ENCODE results near the gene CPA4. TPM values are rescaled to one million over a fixed set of nuclear protein-coding genes. Genes with fewer than 3 reads are reported as not detected.
A peak's percentile ranks its signal among the peaks of the same experiment; 100 is the strongest.

The CPA4 gene
- total and polyA plus RNA-seq, 2 of the 13 experiments (the other 11 are each of a cell fraction or from before 2014, with no cell fraction given) = 0.20 to 0.22 TPM

DNA sequence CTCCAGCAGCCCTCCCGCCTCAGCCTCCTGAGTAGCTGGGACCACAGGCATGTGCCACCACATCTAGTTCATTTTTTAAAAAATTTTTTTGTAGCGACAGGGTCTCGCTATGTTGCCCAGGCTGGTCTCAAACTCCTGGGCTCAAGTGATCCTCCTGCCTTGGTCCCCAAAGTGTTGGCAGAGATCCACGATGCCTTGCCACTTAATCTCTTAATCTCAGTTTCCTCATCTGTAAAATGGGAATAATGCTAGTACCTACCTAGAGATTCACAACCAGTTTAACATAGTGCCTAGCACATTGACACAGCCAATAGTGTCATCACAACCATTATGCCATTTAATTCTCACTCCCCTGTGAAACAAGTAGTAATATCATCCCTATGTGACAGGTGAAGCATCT, 4.8 kb upstream of the CPA4 start:
- Histone ChIP-seq H2AFZ (ENCODE audit: low read length) (no peak overlapping the region), H3K4me2 (ENCODE audit: low read depth, low read length) (no peak overlapping the region), H4K20me1 (ENCODE audit: insufficient read depth, low read length) (no peaks in the 10 kb centered on the region), H3K36me3 (replicated peaks in 1 of 2; ENCODE audit: control insufficient read depth in 1 of 2, insufficient read depth in 2 of 2, low read length in 2 of 2) (no peaks in the 10 kb centered on the region), H3K9me3 (ENCODE audit: low read length) (no peaks in the 10 kb centered on the region), H3K4me3 (replicated peaks in 1 of 3; ENCODE audit: insufficient read depth in 1 of 3, low read depth in 2 of 3, low read length in 3 of 3) (no peak overlapping the region), H3K79me2 (ENCODE audit: insufficient read depth, low read length) (no peaks in the 10 kb centered on the region), H3K4me1 (ENCODE audit: insufficient read depth, low read length) (peaks cover 7% of the 10 kb centered on the region), H3K27ac (ENCODE audit: extremely low read length, insufficient read depth, low read length) (no peak overlapping the region), H3K9ac (ENCODE audit: insufficient read depth, low read depth, low read length) (no peak overlapping the region), H3K27me3 (ENCODE audit: control insufficient read depth in 1 of 2, insufficient read depth in 2 of 2, low read length in 2 of 2) (peaks cover 0 to 6% of the 10 kb centered on the region in 2 experiments; a peak in 3 of 5 replicates)
- CTCF ChIA-PET (ENCODE audit: low intra/inter-chr PET ratio, low total read pairs) = no interaction called here
- intact Hi-C loops (cut with micrococcal nuclease; ENCODE audit: unreplicated experiment) = no loop called here
- no peak for FAIRE-seq
- POLR2A ChIA-PET = no interaction called here
- TF ChIP-seq, protein P1, sequence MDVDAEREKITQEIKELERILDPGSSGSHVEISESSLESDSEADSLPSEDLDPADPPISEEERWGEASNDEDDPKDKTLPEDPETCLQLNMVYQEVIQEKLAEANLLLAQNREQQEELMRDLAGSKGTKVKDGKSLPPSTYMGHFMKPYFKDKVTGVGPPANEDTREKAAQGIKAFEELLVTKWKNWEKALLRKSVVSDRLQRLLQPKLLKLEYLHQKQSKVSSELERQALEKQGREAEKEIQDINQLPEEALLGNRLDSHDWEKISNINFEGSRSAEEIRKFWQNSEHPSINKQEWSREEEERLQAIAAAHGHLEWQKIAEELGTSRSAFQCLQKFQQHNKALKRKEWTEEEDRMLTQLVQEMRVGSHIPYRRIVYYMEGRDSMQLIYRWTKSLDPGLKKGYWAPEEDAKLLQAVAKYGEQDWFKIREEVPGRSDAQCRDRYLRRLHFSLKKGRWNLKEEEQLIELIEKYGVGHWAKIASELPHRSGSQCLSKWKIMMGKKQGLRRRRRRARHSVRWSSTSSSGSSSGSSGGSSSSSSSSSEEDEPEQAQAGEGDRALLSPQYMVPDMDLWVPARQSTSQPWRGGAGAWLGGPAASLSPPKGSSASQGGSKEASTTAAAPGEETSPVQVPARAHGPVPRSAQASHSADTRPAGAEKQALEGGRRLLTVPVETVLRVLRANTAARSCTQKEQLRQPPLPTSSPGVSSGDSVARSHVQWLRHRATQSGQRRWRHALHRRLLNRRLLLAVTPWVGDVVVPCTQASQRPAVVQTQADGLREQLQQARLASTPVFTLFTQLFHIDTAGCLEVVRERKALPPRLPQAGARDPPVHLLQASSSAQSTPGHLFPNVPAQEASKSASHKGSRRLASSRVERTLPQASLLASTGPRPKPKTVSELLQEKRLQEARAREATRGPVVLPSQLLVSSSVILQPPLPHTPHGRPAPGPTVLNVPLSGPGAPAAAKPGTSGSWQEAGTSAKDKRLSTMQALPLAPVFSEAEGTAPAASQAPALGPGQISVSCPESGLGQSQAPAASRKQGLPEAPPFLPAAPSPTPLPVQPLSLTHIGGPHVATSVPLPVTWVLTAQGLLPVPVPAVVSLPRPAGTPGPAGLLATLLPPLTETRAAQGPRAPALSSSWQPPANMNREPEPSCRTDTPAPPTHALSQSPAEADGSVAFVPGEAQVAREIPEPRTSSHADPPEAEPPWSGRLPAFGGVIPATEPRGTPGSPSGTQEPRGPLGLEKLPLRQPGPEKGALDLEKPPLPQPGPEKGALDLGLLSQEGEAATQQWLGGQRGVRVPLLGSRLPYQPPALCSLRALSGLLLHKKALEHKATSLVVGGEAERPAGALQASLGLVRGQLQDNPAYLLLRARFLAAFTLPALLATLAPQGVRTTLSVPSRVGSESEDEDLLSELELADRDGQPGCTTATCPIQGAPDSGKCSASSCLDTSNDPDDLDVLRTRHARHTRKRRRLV (CRISPR knock-in tag; IDR thresholded peaks at IDR 0.05) = no peak
- no peak for TF ChIP-seq SOX13 (IDR thresholded peaks at IDR 0.05)
- no peak for TF ChIP-seq SOX13 (CRISPR knock-in tag; conservative IDR thresholded peaks at IDR 0.05 in 1 of 2, IDR thresholded peaks at IDR 0.05 in 1 of 2)
- no peak for TF ChIP-seq YEATS2 (CRISPR knock-in tag; IDR thresholded peaks at IDR 0.05; ENCODE audit: borderline replicate concordance)
- TF ChIP-seq, protein P2, sequence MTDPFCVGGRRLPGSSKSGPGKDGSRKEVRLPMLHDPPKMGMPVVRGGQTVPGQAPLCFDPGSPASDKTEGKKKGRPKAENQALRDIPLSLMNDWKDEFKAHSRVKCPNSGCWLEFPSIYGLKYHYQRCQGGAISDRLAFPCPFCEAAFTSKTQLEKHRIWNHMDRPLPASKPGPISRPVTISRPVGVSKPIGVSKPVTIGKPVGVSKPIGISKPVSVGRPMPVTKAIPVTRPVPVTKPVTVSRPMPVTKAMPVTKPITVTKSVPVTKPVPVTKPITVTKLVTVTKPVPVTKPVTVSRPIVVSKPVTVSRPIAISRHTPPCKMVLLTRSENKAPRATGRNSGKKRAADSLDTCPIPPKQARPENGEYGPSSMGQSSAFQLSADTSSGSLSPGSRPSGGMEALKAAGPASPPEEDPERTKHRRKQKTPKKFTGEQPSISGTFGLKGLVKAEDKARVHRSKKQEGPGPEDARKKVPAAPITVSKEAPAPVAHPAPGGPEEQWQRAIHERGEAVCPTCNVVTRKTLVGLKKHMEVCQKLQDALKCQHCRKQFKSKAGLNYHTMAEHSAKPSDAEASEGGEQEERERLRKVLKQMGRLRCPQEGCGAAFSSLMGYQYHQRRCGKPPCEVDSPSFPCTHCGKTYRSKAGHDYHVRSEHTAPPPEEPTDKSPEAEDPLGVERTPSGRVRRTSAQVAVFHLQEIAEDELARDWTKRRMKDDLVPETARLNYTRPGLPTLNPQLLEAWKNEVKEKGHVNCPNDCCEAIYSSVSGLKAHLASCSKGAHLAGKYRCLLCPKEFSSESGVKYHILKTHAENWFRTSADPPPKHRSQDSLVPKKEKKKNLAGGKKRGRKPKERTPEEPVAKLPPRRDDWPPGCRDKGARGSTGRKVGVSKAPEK (CRISPR knock-in tag; IDR thresholded peaks at IDR 0.05; ENCODE audit: borderline replicate concordance) = no peak
- TF ChIP-seq ZNF629 (CRISPR knock-in tag; conservative IDR thresholded peaks at IDR 0.05) = peak; percentile 42
- TF ChIP-seq, protein P3, sequence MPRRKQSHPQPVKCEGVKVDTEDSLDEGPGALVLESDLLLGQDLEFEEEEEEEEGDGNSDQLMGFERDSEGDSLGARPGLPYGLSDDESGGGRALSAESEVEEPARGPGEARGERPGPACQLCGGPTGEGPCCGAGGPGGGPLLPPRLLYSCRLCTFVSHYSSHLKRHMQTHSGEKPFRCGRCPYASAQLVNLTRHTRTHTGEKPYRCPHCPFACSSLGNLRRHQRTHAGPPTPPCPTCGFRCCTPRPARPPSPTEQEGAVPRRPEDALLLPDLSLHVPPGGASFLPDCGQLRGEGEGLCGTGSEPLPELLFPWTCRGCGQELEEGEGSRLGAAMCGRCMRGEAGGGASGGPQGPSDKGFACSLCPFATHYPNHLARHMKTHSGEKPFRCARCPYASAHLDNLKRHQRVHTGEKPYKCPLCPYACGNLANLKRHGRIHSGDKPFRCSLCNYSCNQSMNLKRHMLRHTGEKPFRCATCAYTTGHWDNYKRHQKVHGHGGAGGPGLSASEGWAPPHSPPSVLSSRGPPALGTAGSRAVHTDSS (CRISPR knock-in tag; conservative IDR thresholded peaks at IDR 0.05) = no peak
- no TSS peak for BruUV-seq (replicated peaks)
- 56% methylated on average over 4 of the region's 4 CpGs for WGBS (ENCODE audit: low lambda C conversion rate)
- no peak for DNase-seq (ENCODE audit: low spot score)
- no peak for ATAC-seq
- in situ Hi-C loops (cut with HindIII; ENCODE audit: extremely low pct_ligation_motif_present, low pct_unique_long_range_greater_than_20kb) = no loop called here
